Lung (tissue), 12 donors: ENCODE measurements around the gene VSIG8. TPM values are rescaled to one million over a fixed set of nuclear protein-coding genes. Genes with fewer than 3 reads are reported as not detected.
"Not testable (repeated sequence)": the region's sequence is repeated elsewhere in the genome, so short reads cannot be mapped to it uniquely, and the experiment has no call there.

ENCODE experiments used
- ATAC-seq: fragments of 200-7000 bp; cut with Tn5 transposase; one replicate; pipeline ENCODE4 v1.9.1; 2020; ENCODE audit warnings: moderate number of reproducible peaks; ENCODE audit not compliant: insufficient read depth, low FRiP score
- DNase-seq, 3 donors: peaks; one replicate each; pipeline ENCODE4 v3.0.0-alpha.2; 2013 to 2017
- H3K27ac ChIP-seq, 2 donors: one replicate each; pipeline ENCODE4 v1.5.1; 2013; ENCODE audit warnings: mild to moderate bottlenecking in 2 of 2, moderate library complexity in 2 of 2, control low read depth in 1 of 2, inconsistent platforms in 1 of 2, low read depth in 1 of 2, low read length in 1 of 2
- H3K27me3 ChIP-seq, 3 donors: one replicate each; pipeline ENCODE4 v1.5.1; 2013; ENCODE audit warnings: low read length in 2 of 3; ENCODE audit not compliant: control insufficient read depth in 3 of 3, insufficient read depth in 3 of 3
- H3K36me3 ChIP-seq, 4 donors: one replicate each; pipeline ENCODE4 v1.5.1; 2013; ENCODE audit warnings: low read length in 4 of 4, mild to moderate bottlenecking in 1 of 4, moderate library complexity in 1 of 4; ENCODE audit not compliant: control insufficient read depth in 4 of 4, insufficient read depth in 4 of 4
- H3K4me1 ChIP-seq, 5 donors: one replicate each; pipeline ENCODE4 v1.5.1; 2013; ENCODE audit warnings: low read length in 5 of 5, mild to moderate bottlenecking in 2 of 5, moderate library complexity in 1 of 5; ENCODE audit not compliant: control insufficient read depth in 5 of 5, insufficient read depth in 5 of 5
- H3K4me3 ChIP-seq: one replicate; pipeline ENCODE4 v1.5.1; 2013; ENCODE audit warnings: mild to moderate bottlenecking, control low read depth, moderate library complexity
- H3K9ac ChIP-seq, 2 donors: one replicate each; pipeline ENCODE4 v1.5.1; 2013; ENCODE audit warnings: low read length in 2 of 2, control low read depth in 1 of 2; ENCODE audit not compliant: insufficient read depth in 1 of 2
- H3K9me3 ChIP-seq, 4 donors: one replicate each; pipeline ENCODE4 v1.5.1; 2013; ENCODE audit warnings: low read length in 3 of 4, mild to moderate bottlenecking in 1 of 4, moderate library complexity in 1 of 4; ENCODE audit not compliant: control insufficient read depth in 4 of 4, insufficient read depth in 3 of 4
- CTCF ChIP-seq: IDR thresholded peaks from 2 replicates; pipeline ENCODE4 v1.5.1; 2012; ENCODE audit warnings: mild to moderate bottlenecking; ENCODE audit errors: control extremely low read depth, extremely low read depth
- WGBS, 2 donors: extraction: QIAGEN DNeasy Blood & Tissue Kit; methylation state at CpG; one replicate each; pipeline ENCODE4 v1.1.7; 2013; 5-methylcytosine and 5-hydroxymethylcytosine counted together
- polyA plus RNA-seq, 2 donors: library from polyadenylated mRNA; stranded (reverse); fragments of 200-250 nt; gene quantifications; one replicate each; pipeline ENCODE4 v1.2.1, GENCODE V29; 2013
- total RNA-seq, 2 donors: library from RNA; depleted of rRNA in 1 of 2; stranded (reverse); fragments of >200 nt in 1 of 2; gene quantifications; one replicate each; pipeline ENCODE4 v1.2.1, GENCODE V29; 2014 to 2021
- donor health status: control.
- donor health status: control.
- donor health status: Bipolar disorder and iron deficiency.
- donor health status: healthy.
- donor health status: DM: yes; HTN: yes; CAD: no.

VSIG8 gene
- total and polyA plus RNA-seq, 4 donors, result 0.13 to 0.46 (median 0.22) TPM

DNA sequence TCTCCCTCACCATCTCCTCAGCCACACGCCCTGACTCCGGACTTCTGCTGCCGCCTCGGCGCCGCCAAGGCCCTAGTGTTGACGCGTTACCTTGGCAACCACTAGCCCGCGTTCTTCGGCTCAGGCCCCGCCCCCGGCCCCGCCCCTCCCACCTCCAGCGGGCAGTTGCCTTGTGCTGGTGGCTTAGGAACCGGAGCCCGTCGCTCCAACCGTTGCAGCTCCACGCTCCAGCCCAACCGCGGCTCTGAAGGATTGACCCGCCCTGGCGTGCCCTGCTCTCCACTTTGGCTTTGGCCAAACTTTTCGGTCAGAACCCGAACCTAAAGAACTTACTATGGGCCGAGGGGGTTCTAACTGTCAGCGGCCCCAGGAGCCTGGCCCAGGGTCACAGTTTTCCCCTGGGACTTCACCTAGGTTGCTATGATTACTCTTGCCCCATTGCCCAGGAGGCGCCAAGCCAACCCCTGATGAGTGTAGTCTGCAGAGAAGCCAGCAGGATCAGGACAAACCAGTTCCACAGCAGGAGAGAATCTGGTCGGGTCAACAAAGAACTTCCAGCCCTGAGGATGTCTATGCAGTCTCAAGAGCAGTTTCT is 37.7 kb upstream of the VSIG8 start, which contains the start of gene CFAP45:
Gene CFAP45 (minus strand): TSS at position 80 of the 595 bp plus-strand sequence. CDS start 67 bp downstream, at position 13.
- H3K4me1 ChIP-seq, result peaks cover 4 to 24% (median 15%) of the 10 kb centered on the region in 5 donors
- no peak within 1 kb of the TSS for H3K9ac ChIP-seq
- H3K4me3 ChIP-seq, result no peak within 1 kb of the TSS
- H3K9me3 ChIP-seq, result no peaks in the 10 kb centered on the region
- ATAC-seq (peak; percentile 70), DNase-seq (peak; percentile 92 to 94 (median 93))
- H3K36me3 ChIP-seq, result no peaks in the 10 kb centered on the region
- 24 to 30% methylated on average over 30 of the region's 30 CpGs for WGBS, 2 donors
- H3K27me3 ChIP-seq, result no peaks in the 10 kb centered on the region
- peak within 1 kb of the TSS in 1 of 2 donors; percentile 85 for H3K27ac ChIP-seq
- TF ChIP-seq CTCF, result no peak

DNA sequence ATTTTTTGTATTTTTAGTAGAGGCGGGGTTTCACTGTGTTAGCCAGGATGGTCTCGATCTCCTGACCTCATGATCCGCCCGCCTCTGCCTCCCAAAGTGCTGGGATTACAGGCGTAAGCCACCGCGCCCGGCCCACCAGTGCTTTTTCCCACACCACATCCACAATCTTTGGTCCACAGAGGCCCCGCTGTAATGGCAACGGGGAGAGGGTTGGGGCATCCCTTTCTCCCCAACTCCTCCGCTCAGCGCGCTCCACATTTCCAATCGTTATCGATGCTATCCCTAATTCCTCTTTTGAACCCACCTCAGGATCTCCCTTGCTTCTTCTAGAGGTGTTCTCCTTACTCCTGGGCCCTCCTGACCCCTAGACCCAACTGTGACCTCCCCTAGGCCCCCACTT is 37.2 kb upstream of the VSIG8 start:
- not testable (repeated sequence) for DNase-seq, H3K36me3 ChIP-seq, H3K9me3 ChIP-seq, H3K27me3 ChIP-seq, ATAC-seq, H3K4me3 ChIP-seq, H3K9ac ChIP-seq
- peaks cover 4 to 24% (median 15%) of the 10 kb centered on the region in 5 donors for H3K4me1 ChIP-seq
- WGBS, 2 donors, result 92 to 93% methylated on average over 13 of the region's 15 CpGs
- peak overlapping the region in 1 of 2 donors; percentile 85 for H3K27ac ChIP-seq

GRCh38 chr1:159898527-159898926 is 36.1 kb upstream of the VSIG8 start:
- no peak overlapping the region for H3K4me3 ChIP-seq
- no peaks in the 10 kb centered on the region for H3K36me3 ChIP-seq
- 78 to 80% methylated on average over 3 of the region's 3 CpGs for WGBS, 2 donors
- peaks cover 4 to 24% (median 15%) of the 10 kb centered on the region in 5 donors for H3K4me1 ChIP-seq
- no peak for DNase-seq
- H3K9me3 ChIP-seq, result peaks cover 0 to 2% (median 0%) of the 10 kb centered on the region in 4 donors
- ATAC-seq, result no peak
- no peak overlapping the region for H3K27ac ChIP-seq
- no peak for TF ChIP-seq CTCF
- H3K27me3 ChIP-seq, result no peaks in the 10 kb centered on the region
- H3K9ac ChIP-seq, result no peak overlapping the region

DNA sequence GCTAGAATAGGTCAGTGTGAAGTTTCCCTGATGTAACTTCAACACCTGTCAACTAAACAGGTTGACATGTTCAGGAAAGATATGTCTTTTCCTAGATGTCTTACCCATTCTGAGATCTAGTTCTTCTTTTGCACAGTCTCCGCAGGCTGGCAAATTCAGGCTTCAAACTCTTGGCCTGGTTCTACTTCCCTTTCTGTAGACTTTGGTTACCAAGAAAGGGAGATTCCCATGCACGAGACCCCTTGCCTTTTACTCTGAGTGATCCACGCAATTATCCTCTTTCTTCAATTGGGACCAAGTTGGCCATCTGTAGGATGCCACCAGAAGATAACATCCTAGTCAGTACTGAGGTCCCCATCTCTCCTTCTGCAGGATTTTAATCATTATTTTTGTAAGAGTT is 35.5 kb upstream of the VSIG8 start:
- H3K4me3 ChIP-seq, result no peak overlapping the region
- no peaks in the 10 kb centered on the region for H3K36me3 ChIP-seq
- H3K9me3 ChIP-seq, result peaks cover 0 to 2% (median 0%) of the 10 kb centered on the region in 4 donors
- 37 to 78% methylated on average over 3 of the region's 3 CpGs for WGBS, 2 donors
- no peak for TF ChIP-seq CTCF
- no peak overlapping the region for H3K9ac ChIP-seq
- ATAC-seq (no peak), DNase-seq (no peak)
- no peaks in the 10 kb centered on the region for H3K27me3 ChIP-seq
- H3K27ac ChIP-seq, result no peak overlapping the region
- peaks cover 4 to 24% (median 15%) of the 10 kb centered on the region in 5 donors for H3K4me1 ChIP-seq
